GM23338 (cell line): Measurements from ENCODE around the gene NGDN.

Experiments used
- CREB1 ChIP-seq: fragments of 250-450 bp; sonication (Bioruptor Pico); IDR thresholded peaks from 2 replicates; pipeline ENCODE4 v1.5.0; 2020; ENCODE audit warnings: low read depth, mild to moderate bottlenecking, moderate library complexity
- CTCF ChIP-seq, 2 experiments: fragments of 200-600 bp in 1 of 2; sonication (generic) in 1 of 2; conservative IDR thresholded peaks; 2 replicates each; pipeline versions ENCODE4 v1.5.1 to v1.6.1; 2016 to 2017; ENCODE audit warnings: antibody characterized with exemption in 2 of 2, low read depth in 2 of 2, mild to moderate bottlenecking in 2 of 2, moderate library complexity in 1 of 2
- EZH2 ChIP-seq: fragments of 200-600 bp; sonication (generic); IDR thresholded peaks from one replicate; pipeline ENCODE4 v1.8.0; 2017; ENCODE audit warnings: antibody characterized with exemption, mild to moderate bottlenecking, low read depth; ENCODE audit not compliant: unreplicated experiment
- EZH2phosphoT487 ChIP-seq: fragments of 200-600 bp; sonication (generic); IDR thresholded peaks from one replicate; pipeline ENCODE4 v1.8.1; 2018; ENCODE audit warnings: antibody characterized with exemption; ENCODE audit not compliant: unreplicated experiment
- JUNB ChIP-seq: IDR thresholded peaks from one replicate; pipeline ENCODE4 v1.6.1; 2016; ENCODE audit warnings: antibody characterized with exemption; ENCODE audit not compliant: unreplicated experiment
- NANOG ChIP-seq: IDR thresholded peaks from 2 replicates; pipeline ENCODE4 v1.6.1; 2016; ENCODE audit warnings: antibody characterized with exemption, borderline replicate concordance
- POLR2AphosphoS5 ChIP-seq: IDR thresholded peaks from 2 replicates; pipeline ENCODE4 v1.6.1; 2016; ENCODE audit warnings: antibody characterized with exemption, low read depth
- REST ChIP-seq: IDR thresholded peaks from one replicate; pipeline ENCODE4 v1.6.1; 2018; ENCODE audit warnings: antibody characterized with exemption; ENCODE audit not compliant: unreplicated experiment
- STAT1 ChIP-seq: IDR thresholded peaks from one replicate; pipeline ENCODE4 v1.6.1; 2016; ENCODE audit warnings: antibody characterized with exemption; ENCODE audit not compliant: unreplicated experiment
- ZNF114 ChIP-seq: fragments of 250-450 bp; sonication (Bioruptor Pico); IDR thresholded peaks from 2 replicates; pipeline ENCODE4 v1.5.0; 2020; ENCODE audit warnings: mild to moderate bottlenecking, moderate library complexity
- ZNF331 ChIP-seq: fragments of 250-450 bp; sonication (Bioruptor Pico); IDR thresholded peaks from 2 replicates; pipeline ENCODE4 v1.5.0; 2020; ENCODE audit warnings: low read depth, mild to moderate bottlenecking, moderate library complexity
- ZNF462 ChIP-seq: fragments of 250-450 bp; sonication (Bioruptor Pico); IDR thresholded peaks from 2 replicates; pipeline ENCODE4 v1.5.0; 2020; ENCODE audit warnings: mild to moderate bottlenecking, moderate library complexity
- TF ChIP-seq, protein P1 (sequence below): IDR thresholded peaks from 2 replicates; pipeline ENCODE4 v1.6.1; 2016; ENCODE audit warnings: antibody characterized with exemption

- TF ChIP-seq POLR2AphosphoS5 (no peak), REST (no peak), EZH2 (no peak), CTCF (conservative IDR thresholded peaks at IDR 0.05; ENCODE audit: low read depth in 2 of 2) (no peak), NANOG (no peak), CREB1 (no peak), JUNB (no peak), ZNF114 (CRISPR knock-in tag) (no peak), ZNF462 (CRISPR knock-in tag) (no peak), EZH2phosphoT487 (no peak), ZNF331 (CRISPR knock-in tag) (no peak), STAT1 (no peak)
- TF ChIP-seq, protein P1, sequence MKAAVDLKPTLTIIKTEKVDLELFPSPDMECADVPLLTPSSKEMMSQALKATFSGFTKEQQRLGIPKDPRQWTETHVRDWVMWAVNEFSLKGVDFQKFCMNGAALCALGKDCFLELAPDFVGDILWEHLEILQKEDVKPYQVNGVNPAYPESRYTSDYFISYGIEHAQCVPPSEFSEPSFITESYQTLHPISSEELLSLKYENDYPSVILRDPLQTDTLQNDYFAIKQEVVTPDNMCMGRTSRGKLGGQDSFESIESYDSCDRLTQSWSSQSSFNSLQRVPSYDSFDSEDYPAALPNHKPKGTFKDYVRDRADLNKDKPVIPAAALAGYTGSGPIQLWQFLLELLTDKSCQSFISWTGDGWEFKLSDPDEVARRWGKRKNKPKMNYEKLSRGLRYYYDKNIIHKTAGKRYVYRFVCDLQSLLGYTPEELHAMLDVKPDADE = no peak
These were observed 49.2 kb downstream of the NGDN start for GRCh38 chr14:23518709-23519108.
